KMS-11 (cell line): ENCODE results near the gene SSH3.
"Not testable (repeated sequence)": the region's sequence is repeated elsewhere in the genome, so short reads cannot be mapped to it uniquely, and the experiment has no call there.

Experiments used
- H2AFZ ChIP-seq: fragments of 200-600 bp; sonication (generic); 2 replicates; pipeline ENCODE4 v1.6.1; 2016; ENCODE audit warnings: antibody characterized with exemption, mixed run types, low read depth
- H3K27ac ChIP-seq: fragments of 200-600 bp; sonication (generic); 2 replicates; pipeline ENCODE4 v1.6.1; 2016; ENCODE audit warnings: mild to moderate bottlenecking, mixed run types
- H3K27me3 ChIP-seq: fragments of 200-600 bp; sonication (generic); 2 replicates; pipeline ENCODE4 v1.6.1; 2017; ENCODE audit warnings: mild to moderate bottlenecking, low read depth, mixed run types, moderate library complexity; ENCODE audit not compliant: insufficient read depth
- H3K36me3 ChIP-seq: fragments of 200-600 bp; sonication (generic); 2 replicates; pipeline ENCODE4 v1.6.1; 2017; ENCODE audit warnings: mild to moderate bottlenecking, mixed run types; ENCODE audit not compliant: insufficient read depth
- H3K4me1 ChIP-seq: fragments of 200-600 bp; sonication (generic); 2 replicates; pipeline ENCODE4 v1.6.1; 2016; ENCODE audit warnings: mild to moderate bottlenecking, low read depth, mixed run types; ENCODE audit not compliant: poor library complexity, severe bottlenecking
- H3K4me2 ChIP-seq: fragments of 200-600 bp; sonication (generic); 2 replicates; pipeline ENCODE4 v1.7.0; 2016; ENCODE audit warnings: mild to moderate bottlenecking, mixed run types
- H3K4me3 ChIP-seq: fragments of 200-600 bp; sonication (generic); IDR thresholded peaks from 2 replicates; pipeline ENCODE4 v1.6.1; 2017; ENCODE audit warnings: low read depth, low read length, mixed read lengths; ENCODE audit not compliant: insufficient read depth
- H3K79me2 ChIP-seq: fragments of 200-600 bp; sonication (generic); 2 replicates; pipeline ENCODE4 v1.6.1; 2016; ENCODE audit warnings: low read depth, mixed run types; ENCODE audit not compliant: insufficient read depth
- H3K9ac ChIP-seq: fragments of 200-600 bp; sonication (generic); 2 replicates; pipeline ENCODE4 v1.6.1; 2016; ENCODE audit warnings: mild to moderate bottlenecking, mixed run types
- H4K20me1 ChIP-seq: fragments of 200-600 bp; sonication (generic); 2 replicates; pipeline ENCODE4 v1.6.1; 2016; ENCODE audit warnings: mild to moderate bottlenecking, mixed run types; ENCODE audit not compliant: insufficient read depth
- CTCF ChIP-seq: fragments of 200-600 bp; sonication (generic); conservative IDR thresholded peaks from 2 replicates; pipeline ENCODE4 v1.6.1; 2017; ENCODE audit warnings: low read depth, mild to moderate bottlenecking, antibody characterized with exemption, low read length, moderate library complexity, mixed read lengths

SSH3 gene

GRCh38 chr11:67255864-67256263, 47.5 kb upstream of the SSH3 start:
- Histone ChIP-seq H3K4me1 (peaks cover 18% of the 10 kb centered on the region), H3K79me2 (no peaks in the 10 kb centered on the region), H3K27ac (no peak overlapping the region), H2AFZ (no peak overlapping the region), H3K36me3 (peaks cover 25% of the 10 kb centered on the region; the same call in 1 of the 2 replicates), H3K4me2 (no peak overlapping the region), H3K4me3 (no peak overlapping the region), H4K20me1 (peaks cover 8% of the 10 kb centered on the region; the same call in 1 of the 2 replicates), H3K9ac (no peak overlapping the region), H3K27me3 (no peaks in the 10 kb centered on the region)
- TF ChIP-seq CTCF, result no peak

DNA sequence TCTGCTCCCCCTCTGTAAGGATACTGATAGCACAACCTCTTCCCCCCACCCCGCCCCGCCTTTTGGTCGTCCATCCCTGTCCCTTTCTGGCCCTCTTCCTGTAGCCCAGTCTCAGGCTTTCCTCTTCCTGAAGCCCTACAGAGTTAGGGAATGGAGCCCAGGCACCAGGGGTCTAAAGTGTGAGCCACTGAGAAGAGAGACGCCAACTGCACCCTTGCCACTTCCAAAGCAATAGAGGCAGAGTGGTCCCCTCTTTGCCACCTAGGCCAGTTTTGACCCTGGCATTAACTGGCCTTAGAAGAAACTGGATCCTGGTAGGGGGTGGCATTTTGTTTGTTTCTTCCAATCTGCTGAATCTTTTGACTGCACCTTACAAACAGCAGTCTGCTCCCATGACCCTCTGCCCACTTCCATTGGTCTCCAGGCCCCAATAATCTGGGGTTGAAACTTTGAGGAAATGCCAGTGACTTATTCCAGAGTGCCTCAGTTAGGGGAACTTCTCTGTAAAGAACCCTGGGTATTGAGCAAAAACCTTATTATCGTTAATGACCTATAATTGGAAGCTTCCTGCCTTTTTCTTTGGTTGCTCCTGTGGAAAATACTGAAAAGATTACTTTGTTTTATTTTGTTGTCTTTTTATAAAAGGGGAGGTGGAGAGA, 46.7 kb upstream of the SSH3 start:
- Histone ChIP-seq H3K79me2 (no peaks in the 10 kb centered on the region), H2AFZ (no peak overlapping the region), H3K27me3 (no peaks in the 10 kb centered on the region), H3K27ac (no peak overlapping the region), H4K20me1 (peaks cover 8% of the 10 kb centered on the region; the same call in 1 of the 2 replicates), H3K9ac (no peak overlapping the region), H3K4me1 (peaks cover 10% of the 10 kb centered on the region), H3K4me2 (no peak overlapping the region), H3K36me3 (peaks cover 18% of the 10 kb centered on the region; the same call in 1 of the 2 replicates), H3K4me3 (no peak overlapping the region)
- TF ChIP-seq CTCF, result no peak

GRCh38 chr11:67260406-67260805, 42.9 kb upstream of the SSH3 start:
- Histone ChIP-seq H3K4me3 (no peak overlapping the region), H3K36me3 (0 out of 2 replicates have a peak, but pooled peaks cover 4% of the 10 kb centered on the region), H3K27me3 (no peaks in the 10 kb centered on the region), H3K4me2 (no peak overlapping the region), H3K4me1 (peaks cover 16% of the 10 kb centered on the region), H2AFZ (no peak overlapping the region), H3K79me2 (no peaks in the 10 kb centered on the region), H4K20me1 (no peaks in the 10 kb centered on the region; the same call in 1 of the 2 replicates), H3K27ac (no peak overlapping the region), H3K9ac (no peak overlapping the region)
- no peak for TF ChIP-seq CTCF

GRCh38 chr11:67260885-67261639, 42.3 kb upstream of the SSH3 start:
- H3K79me2 ChIP-seq, H3K27ac ChIP-seq, H3K9ac ChIP-seq, H4K20me1 ChIP-seq, H3K4me3 ChIP-seq, H2AFZ ChIP-seq, H3K36me3 ChIP-seq, H3K4me2 ChIP-seq, H3K27me3 ChIP-seq: not testable (repeated sequence)
- H3K4me1 ChIP-seq, result peaks cover 16% of the 10 kb centered on the region

- Histone ChIP-seq H3K4me1 (peaks cover 16% of the 10 kb centered on the region), H3K4me2 (no peak overlapping the region), H3K79me2 (peaks cover under 1% of the 10 kb centered on the region; the same call in 1 of the 2 replicates), H3K4me3 (no peak overlapping the region), H3K9ac (no peak overlapping the region), H3K27ac (no peak overlapping the region), H3K36me3 (no peaks in the 10 kb centered on the region), H4K20me1 (no peaks in the 10 kb centered on the region), H2AFZ (no peak overlapping the region), H3K27me3 (no peaks in the 10 kb centered on the region)
- TF ChIP-seq CTCF, result no peak
Observed at GRCh38 chr11:67261640-67261945, 41.7 kb upstream of the SSH3 start.
